K562 (cell line): Measurements from ENCODE around the gene CGB8.

Experiments used
- CTCF ChIP-seq, 3 experiments: IDR thresholded peaks in 2 of 3; conservative IDR thresholded peaks in 1 of 3; 2 replicates each; pipeline ENCODE4 v1.5.1; 2011 to 2012; ENCODE audit warnings: low read length in 3 of 3, mild to moderate bottlenecking in 3 of 3, control low read depth in 2 of 3, improper control_type of control experiment in 1 of 3, inconsistent platforms in 1 of 3, low read depth in 1 of 3, mixed read lengths in 1 of 3, moderate library complexity in 1 of 3; ENCODE audit not compliant: insufficient read depth in 2 of 3
- EHMT2 ChIP-seq: fragments of 450-650 bp; IDR thresholded peaks from 2 replicates; pipeline ENCODE4 v1.6.1; 2018; ENCODE audit warnings: antibody characterized with exemption
- EP300 ChIP-seq: IDR thresholded peaks from 2 replicates; pipeline ENCODE4 v1.6.1; 2012; ENCODE audit warnings: low read length, improper control_type of control experiment
- SIX5 ChIP-seq, 2 experiments: IDR thresholded peaks; 2 replicates each; pipeline ENCODE4 v1.6.1; 2011; ENCODE audit warnings: low read length in 2 of 2, borderline replicate concordance in 1 of 2, low read depth in 1 of 2, mild to moderate bottlenecking in 1 of 2, moderate library complexity in 1 of 2; ENCODE audit not compliant: insufficient read depth in 1 of 2
- TARDBP ChIP-seq: fragments of 450-650 bp; IDR thresholded peaks from 2 replicates; pipeline ENCODE4 v1.6.1; 2016
- ZBTB40 ChIP-seq, 2 experiments: fragments of 450-650 bp in 1 of 2; sonication (generic) in 1 of 2; formaldehyde crosslinking in 1 of 2; IDR thresholded peaks; 2 replicates each; pipeline versions ENCODE4 v1.7.1 to v1.9.0; 2016 to 2022; ENCODE audit warnings: inconsistent platforms in 1 of 2, mild to moderate bottlenecking in 1 of 2, missing genetic modification reagents in 1 of 2
- ZNF263 ChIP-seq: sonication (generic); formaldehyde crosslinking; IDR thresholded peaks from 2 replicates; pipeline ENCODE4 v1.8.0; 2022; ENCODE audit warnings: mild to moderate bottlenecking, missing genetic modification reagents, borderline replicate concordance
- TF ChIP-seq, protein P1 (sequence below): fragments of 250-450 bp; sonication (Bioruptor Pico); IDR thresholded peaks from 2 replicates; pipeline ENCODE4 v1.5.0; 2021; ENCODE audit warnings: mild to moderate bottlenecking, borderline replicate concordance
- TF ChIP-seq, protein P2 (sequence below): IDR thresholded peaks from 2 replicates; pipeline ENCODE4 v1.6.1; 2012; ENCODE audit warnings: low read depth, low read length, improper control_type of control experiment, borderline replicate concordance

DNA sequence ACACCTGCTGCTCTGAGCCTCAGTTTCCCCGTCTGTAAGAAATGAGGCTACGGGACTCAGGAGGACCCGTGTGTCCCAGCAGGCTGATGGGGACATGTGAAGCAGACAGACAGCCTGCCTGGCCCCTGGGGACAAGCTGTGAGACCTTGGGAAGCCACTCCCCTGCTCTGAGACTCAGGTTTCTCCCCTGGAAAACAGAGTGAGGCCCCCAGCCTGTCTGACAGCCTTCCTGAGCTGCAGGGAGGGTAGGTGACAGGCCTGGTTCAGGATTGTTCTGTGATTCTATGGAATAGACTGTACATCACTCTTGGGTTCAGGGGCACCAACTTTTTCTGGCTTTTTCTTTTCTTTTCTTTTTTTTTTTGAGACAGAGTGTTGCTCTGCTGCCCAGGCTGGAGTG, 18.6 kb upstream of the CGB8 start:
- no peak for TF ChIP-seq SIX5 (IDR thresholded peaks at IDR 0.05; ENCODE audit: borderline replicate concordance in 1 of 2, insufficient read depth in 1 of 2, low read depth in 1 of 2, low read length in 2 of 2)
- no peak for TF ChIP-seq EP300
- no peak for TF ChIP-seq CTCF (IDR thresholded peaks at IDR 0.05 in 2 of 3, conservative IDR thresholded peaks at IDR 0.05 in 1 of 3; ENCODE audit: insufficient read depth in 2 of 3, low read depth in 1 of 3, low read length in 3 of 3)
- no peak for TF ChIP-seq TARDBP
- TF ChIP-seq ZNF263, result no peak
- TF ChIP-seq, protein P1, sequence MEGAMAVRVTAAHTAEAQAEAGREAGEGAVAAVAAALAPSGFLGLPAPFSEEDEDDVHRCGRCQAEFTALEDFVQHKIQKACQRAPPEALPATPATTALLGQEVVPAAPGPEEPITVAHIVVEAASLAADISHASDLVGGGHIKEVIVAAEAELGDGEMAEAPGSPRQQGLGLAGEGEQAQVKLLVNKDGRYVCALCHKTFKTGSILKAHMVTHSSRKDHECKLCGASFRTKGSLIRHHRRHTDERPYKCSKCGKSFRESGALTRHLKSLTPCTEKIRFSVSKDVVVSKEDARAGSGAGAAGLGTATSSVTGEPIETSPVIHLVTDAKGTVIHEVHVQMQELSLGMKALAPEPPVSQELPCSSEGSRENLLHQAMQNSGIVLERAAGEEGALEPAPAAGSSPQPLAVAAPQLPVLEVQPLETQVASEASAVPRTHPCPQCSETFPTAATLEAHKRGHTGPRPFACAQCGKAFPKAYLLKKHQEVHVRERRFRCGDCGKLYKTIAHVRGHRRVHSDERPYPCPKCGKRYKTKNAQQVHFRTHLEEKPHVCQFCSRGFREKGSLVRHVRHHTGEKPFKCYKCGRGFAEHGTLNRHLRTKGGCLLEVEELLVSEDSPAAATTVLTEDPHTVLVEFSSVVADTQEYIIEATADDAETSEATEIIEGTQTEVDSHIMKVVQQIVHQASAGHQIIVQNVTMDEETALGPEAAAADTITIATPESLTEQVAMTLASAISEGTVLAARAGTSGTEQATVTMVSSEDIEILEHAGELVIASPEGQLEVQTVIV, result no peak
- no peak for TF ChIP-seq ZBTB40 (IDR thresholded peaks at IDR 0.05)
- no peak for TF ChIP-seq ZBTB40 (CRISPR knock-in tag; IDR thresholded peaks at IDR 0.05)
- TF ChIP-seq, protein P2, sequence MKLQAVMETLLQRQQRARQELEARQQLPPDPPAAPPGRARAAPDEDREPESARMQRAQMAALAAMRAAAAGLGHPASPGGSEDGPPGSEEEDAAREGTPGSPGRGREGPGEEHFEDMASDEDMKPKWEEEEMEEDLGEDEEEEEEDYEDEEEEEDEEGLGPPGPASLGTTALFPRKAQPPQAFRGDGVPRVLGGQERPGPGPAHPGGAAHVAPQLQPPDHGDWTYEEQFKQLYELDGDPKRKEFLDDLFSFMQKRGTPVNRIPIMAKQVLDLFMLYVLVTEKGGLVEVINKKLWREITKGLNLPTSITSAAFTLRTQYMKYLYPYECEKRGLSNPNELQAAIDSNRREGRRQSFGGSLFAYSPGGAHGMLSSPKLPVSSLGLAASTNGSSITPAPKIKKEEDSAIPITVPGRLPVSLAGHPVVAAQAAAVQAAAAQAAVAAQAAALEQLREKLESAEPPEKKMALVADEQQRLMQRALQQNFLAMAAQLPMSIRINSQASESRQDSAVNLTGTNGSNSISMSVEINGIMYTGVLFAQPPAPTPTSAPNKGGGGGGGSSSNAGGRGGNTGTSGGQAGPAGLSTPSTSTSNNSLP, result no peak
- TF ChIP-seq EHMT2, result no peak
